Prostate gland (tissue), 2 donors: ENCODE data around the gene CTSD.

Experiments used
- CTCF ChIP-seq, 4 experiments: fragments of 200-600 bp in 2 of 4; fragments of 450-650 bp in 2 of 4; sonication (generic) in 2 of 4; IDR thresholded peaks; 1 replicate in 3 of 4; 2 replicates in 1 of 4; pipeline ENCODE4 v1.5.1; 2016 to 2019; ENCODE audit warnings: antibody characterized with exemption in 4 of 4, mild to moderate bottlenecking in 2 of 4, moderate library complexity in 2 of 4
- POLR2A ChIP-seq: fragments of 450-650 bp; IDR thresholded peaks from one replicate; pipeline ENCODE4 v1.6.1; 2016; ENCODE audit warnings: antibody characterized with exemption, mild to moderate bottlenecking

DNA sequence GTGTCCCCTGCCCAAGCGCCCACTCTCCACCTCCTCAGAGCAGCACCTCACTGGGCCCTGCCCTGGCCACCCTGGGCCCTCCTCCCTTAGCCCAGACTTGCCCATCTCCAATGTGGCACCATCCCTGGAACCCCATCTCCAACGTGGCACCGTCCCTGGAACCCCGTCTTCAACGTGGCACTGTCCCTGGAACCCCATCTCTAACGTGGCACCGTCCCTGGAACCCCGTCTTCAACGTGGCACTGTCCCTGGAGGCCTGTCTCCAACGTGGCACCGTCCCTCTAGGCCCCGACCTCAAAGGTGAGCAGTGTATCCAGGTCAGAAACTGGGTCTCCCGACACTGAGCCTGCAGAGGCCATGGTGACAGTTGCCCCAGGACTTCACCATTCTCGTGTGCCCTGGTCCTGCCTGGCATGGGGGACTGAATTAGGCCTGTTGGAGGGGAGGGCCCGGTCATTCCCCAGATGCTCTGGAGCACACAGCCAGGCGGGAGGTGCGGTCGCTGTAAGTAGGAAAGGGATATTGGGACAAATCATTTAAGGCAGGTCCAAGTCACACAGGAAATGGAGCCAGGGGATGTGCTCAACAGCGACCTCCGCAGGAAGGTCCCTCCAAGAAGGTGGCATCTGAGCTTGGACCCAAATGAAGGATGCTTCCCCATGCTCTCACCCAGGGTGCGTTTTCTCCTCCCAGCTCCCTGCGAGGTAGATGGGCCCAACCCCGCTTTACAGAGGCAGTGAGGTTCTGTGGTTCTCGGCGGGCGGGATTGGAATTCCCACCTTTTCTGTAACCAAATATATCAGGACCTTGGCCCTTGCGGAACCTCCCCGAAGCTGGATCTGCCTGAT lies 2.4 kb upstream of the CTSD start:
- TF ChIP-seq POLR2A: no peak
- no peak for TF ChIP-seq CTCF (IDR thresholded peaks at IDR 0.05)
